Naive B cell (primary cell): Measurements from ENCODE around the gene PDPK1. TPM values are rescaled to one million over a fixed set of nuclear protein-coding genes. Genes with fewer than 3 reads are reported as not detected.

Source experiments
- ATAC-seq, 2 donors: fragments of 150-1000 bp; cut with Tn5 transposase; 2 replicates each; pipeline ENCODE4 v1.10.0; 2021; ENCODE audit warnings: low read depth in 2 of 2, mild to moderate bottlenecking in 2 of 2, moderate library complexity in 2 of 2
- DNase-seq: peaks from one replicate; pipeline ENCODE4 v3.0.0; 2022
- H3K27ac Mint-ChIP-seq, 6 donors: one replicate each; pipeline ENCODE4 v1.8.0; 2020 to 2022; ENCODE audit warnings: mild to moderate bottlenecking in 6 of 6, mixed read lengths in 6 of 6, moderate library complexity in 5 of 6, inconsistent platforms in 2 of 6
- H3K27me3 Mint-ChIP-seq, 3 donors: one replicate each; pipeline ENCODE4 v1.8.0; 2021 to 2022; ENCODE audit warnings: mixed read lengths in 3 of 3, mild to moderate bottlenecking in 1 of 3
- H3K36me3 Mint-ChIP-seq, 2 donors: one replicate each; pipeline ENCODE4 v1.8.0; 2020 to 2022; ENCODE audit warnings: mixed read lengths in 2 of 2, inconsistent platforms in 1 of 2, mild to moderate bottlenecking in 1 of 2
- H3K4me1 Mint-ChIP-seq, 3 donors: one replicate each; pipeline ENCODE4 v1.8.0; 2020 to 2022; ENCODE audit warnings: mixed read lengths in 3 of 3, inconsistent platforms in 1 of 3, mild to moderate bottlenecking in 1 of 3, moderate library complexity in 1 of 3
- H3K4me3 Mint-ChIP-seq, 8 donors: one replicate each; pipeline ENCODE4 v1.8.0; 2020 to 2022; ENCODE audit warnings: mild to moderate bottlenecking in 8 of 8, mixed read lengths in 8 of 8, moderate library complexity in 8 of 8, inconsistent platforms in 2 of 8
- H3K9me3 Mint-ChIP-seq, 7 donors: one replicate each; pipeline ENCODE4 v1.8.0; 2020 to 2022; ENCODE audit warnings: mixed read lengths in 7 of 7, mild to moderate bottlenecking in 5 of 7, inconsistent platforms in 2 of 7, moderate library complexity in 1 of 7
- polyA plus RNA-seq, 6 donors: library from polyadenylated mRNA; unstranded; fragments of 300-500 nt; fragmentation: Illumina TruSeq; gene quantifications; one replicate each; pipeline ENCODE4 v1.2.3, GENCODE V29; 2021; ENCODE audit warnings: low read depth in 6 of 6

PDPK1 gene
- polyA plus RNA-seq, 6 donors from 2014 or later = 16.7 to 44.8 (median 38.9) TPM

- Mint-ChIP-seq H3K9me3 (peaks cover 0 to 3% (median 0%) of the 10 kb centered on the region in 7 donors), H3K4me1 (peaks cover 53 to 65% (median 61%) of the 10 kb centered on the region in 3 donors)
Observed at GRCh38 chr16:2520784-2521531, 16.9 kb upstream of the PDPK1 start.

GRCh38 chr16:2523801-2524231 is 14.0 kb upstream of the PDPK1 start:
- Mint-ChIP-seq H3K27me3 (no peaks in the 10 kb centered on the region), H3K4me1 (peaks cover 36 to 44% (median 39%) of the 10 kb centered on the region in 3 donors), H3K36me3 (peaks cover 7 to 18% of the 10 kb centered on the region in 2 donors), H3K27ac (peak overlapping the region; percentile 44 to 99 (median 87)), H3K9me3 (peaks cover 0 to 3% (median 0%) of the 10 kb centered on the region in 7 donors), H3K4me3 (peak overlapping the region in 2 of 8 donors; percentile 13 to 42)
- ATAC-seq = no peak
- DNase-seq = no peak

More at GRCh38 chr16:2520784-2521531, 16.9 kb upstream of the PDPK1 start:
- DNase-seq = peak; percentile 91
- Mint-ChIP-seq H3K27me3 (no peaks in the 10 kb centered on the region), H3K27ac (peak overlapping the region; percentile 99 to 100 (median 99)), H3K36me3 (peaks cover 7 to 20% of the 10 kb centered on the region in 2 donors), H3K4me3 (peak overlapping the region; percentile 82 to 99 (median 94))
- peak; percentile 80 to 84 for ATAC-seq

GRCh38 chr16:2524339-2524938 is 13.4 kb upstream of the PDPK1 start:
- no peak for DNase-seq
- Mint-ChIP-seq H3K36me3 (peaks cover 7 to 18% of the 10 kb centered on the region in 2 donors), H3K4me3 (peak overlapping the region in 4 of 8 donors; percentile 25 to 67 (median 44)), H3K27me3 (no peaks in the 10 kb centered on the region), H3K27ac (peak overlapping the region; percentile 44 to 99 (median 85)), H3K4me1 (peaks cover 30 to 38% (median 36%) of the 10 kb centered on the region in 3 donors), H3K9me3 (peaks cover 0 to 3% (median 0%) of the 10 kb centered on the region in 7 donors)
- no peak for ATAC-seq

- H3K27me3 Mint-ChIP-seq = no peaks in the 10 kb centered on the region
- ATAC-seq (no peak), DNase-seq (no peak)
- peaks cover 25 to 33% (median 31%) of the 10 kb centered on the region in 3 donors for H3K4me1 Mint-ChIP-seq
- H3K4me3 Mint-ChIP-seq = peak overlapping the region in 2 of 8 donors; percentile 29 to 30
- H3K36me3 Mint-ChIP-seq = peaks cover 7 to 18% of the 10 kb centered on the region in 2 donors
- peak overlapping the region in 2 of 6 donors; percentile 24 to 42 for H3K27ac Mint-ChIP-seq
- peaks cover 0 to 2% (median 0%) of the 10 kb centered on the region in 7 donors for H3K9me3 Mint-ChIP-seq
Observed at GRCh38 chr16:2526135-2526534, 11.7 kb upstream of the PDPK1 start.

GRCh38 chr16:2527071-2527783 is 10.6 kb upstream of the PDPK1 start:
- DNase-seq (peak; percentile 3), ATAC-seq (no peak)
- Mint-ChIP-seq H3K4me3 (no peak overlapping the region), H3K27ac (peak overlapping the region in 2 of 6 donors; percentile 66 to 79), H3K4me1 (peaks cover 26 to 40% (median 29%) of the 10 kb centered on the region in 3 donors), H3K9me3 (no peaks in the 10 kb centered on the region), H3K36me3 (peaks cover 7 to 18% of the 10 kb centered on the region in 2 donors), H3K27me3 (no peaks in the 10 kb centered on the region)

GRCh38 chr16:2527784-2528100 is 10.1 kb upstream of the PDPK1 start:
- H3K4me3 Mint-ChIP-seq = no peak overlapping the region
- peaks cover 30 to 45% (median 32%) of the 10 kb centered on the region in 3 donors for H3K4me1 Mint-ChIP-seq
- no peaks in the 10 kb centered on the region for H3K27me3 Mint-ChIP-seq
- H3K9me3 Mint-ChIP-seq = no peaks in the 10 kb centered on the region
- H3K36me3 Mint-ChIP-seq = peaks cover 7 to 18% of the 10 kb centered on the region in 2 donors
- ATAC-seq = no peak
- no peak for DNase-seq
- no peak overlapping the region for H3K27ac Mint-ChIP-seq

- Mint-ChIP-seq H3K9me3 (no peaks in the 10 kb centered on the region), H3K36me3 (peaks cover 7 to 18% of the 10 kb centered on the region in 2 donors), H3K4me1 (peaks cover 33 to 48% (median 34%) of the 10 kb centered on the region in 3 donors), H3K27me3 (no peaks in the 10 kb centered on the region), H3K4me3 (no peak overlapping the region), H3K27ac (peak overlapping the region in 1 of 6 donors; percentile 53)
- DNase-seq = peak; percentile 9
- no peak for ATAC-seq
Observed at GRCh38 chr16:2528161-2529060, 9.4 kb upstream of the PDPK1 start.

- peaks cover 6 to 12% of the 10 kb centered on the region in 2 donors for H3K36me3 Mint-ChIP-seq
- no peaks in the 10 kb centered on the region for H3K9me3 Mint-ChIP-seq
- peak; percentile 14 for DNase-seq
- ATAC-seq = no peak
- peak overlapping the region in 4 of 6 donors; percentile 26 to 99 (median 80) for H3K27ac Mint-ChIP-seq
- H3K27me3 Mint-ChIP-seq = no peaks in the 10 kb centered on the region
- peaks cover 26 to 39% (median 33%) of the 10 kb centered on the region in 3 donors for H3K4me1 Mint-ChIP-seq
- peak overlapping the region in 3 of 8 donors; percentile 16 to 70 (median 37) for H3K4me3 Mint-ChIP-seq
Observed at GRCh38 chr16:2529061-2529931, 8.5 kb upstream of the PDPK1 start.

- H3K4me1 Mint-ChIP-seq = peaks cover 23 to 35% (median 28%) of the 10 kb centered on the region in 3 donors
- DNase-seq (peak; percentile 1), ATAC-seq (no peak)
- H3K27ac Mint-ChIP-seq = peak overlapping the region in 5 of 6 donors; percentile 90 to 99 (median 93)
- H3K27me3 Mint-ChIP-seq = no peaks in the 10 kb centered on the region
- H3K4me3 Mint-ChIP-seq = peak overlapping the region in 6 of 8 donors; percentile 16 to 99 (median 62)
- no peaks in the 10 kb centered on the region for H3K9me3 Mint-ChIP-seq
- H3K36me3 Mint-ChIP-seq = peaks cover 0 to 7% of the 10 kb centered on the region in 2 donors
Observed at GRCh38 chr16:2529961-2530628, 7.7 kb upstream of the PDPK1 start.

GRCh38 chr16:2530629-2531318 is 7.0 kb upstream of the PDPK1 start:
- Mint-ChIP-seq H3K4me1 (peaks cover 23 to 35% (median 28%) of the 10 kb centered on the region in 3 donors), H3K27ac (peak overlapping the region; percentile 99 to 100 (median 100)), H3K4me3 (peak overlapping the region in 6 of 8 donors; percentile 91 to 99 (median 97)), H3K27me3 (no peaks in the 10 kb centered on the region), H3K36me3 (peaks cover 0 to 7% of the 10 kb centered on the region in 2 donors), H3K9me3 (no peaks in the 10 kb centered on the region)
- ATAC-seq (no peak), DNase-seq (peak; percentile 8)

GRCh38 chr16:2531371-2531695 is 6.5 kb upstream of the PDPK1 start, which contains the start of gene CEMP1:
TSS of gene CEMP1 (minus strand) at chr16:2531408. CDS start at chr16:2531073, 335 bp downstream.
- Mint-ChIP-seq H3K27ac (peak within 1 kb of the TSS; percentile 99 to 100 (median 100)), H3K4me1 (peaks cover 21 to 31% (median 27%) of the 10 kb centered on the region in 3 donors), H3K36me3 (peaks cover 0 to 3% of the 10 kb centered on the region in 2 donors), H3K4me3 (peak within 1 kb of the TSS; percentile 91 to 99 (median 97)), H3K9me3 (no peaks in the 10 kb centered on the region), H3K27me3 (no peaks in the 10 kb centered on the region)
- no peak for DNase-seq
- ATAC-seq = no peak
